SJCRH30 (cell line): ENCODE measurements around the gene EPM2AIP1. TPM values are rescaled to one million over a fixed set of nuclear protein-coding genes. Genes with fewer than 3 reads are reported as not detected.

Experiments
- DNase-seq, 2 experiments: peaks; one replicate each; pipeline ENCODE4 v3.0.0-alpha.2; 2015 to 2020
- H3K27ac ChIP-seq: fragments of 250-450 bp; sonication (Bioruptor Pico); 2 replicates; pipeline ENCODE4 v1.5.1; 2020; ENCODE audit warnings: mild to moderate bottlenecking, moderate library complexity
- H3K27me3 ChIP-seq: fragments of 250-450 bp; sonication (Bioruptor Pico); 2 replicates; pipeline ENCODE4 v1.5.1; 2020; ENCODE audit warnings: mild to moderate bottlenecking, moderate library complexity
- H3K36me3 ChIP-seq: fragments of 250-450 bp; sonication (Bioruptor Pico); 2 replicates; pipeline ENCODE4 v1.5.1; 2020; ENCODE audit warnings: mild to moderate bottlenecking, moderate library complexity
- H3K4me1 ChIP-seq: fragments of 250-450 bp; sonication (Bioruptor Pico); 2 replicates; pipeline ENCODE4 v1.5.1; 2020; ENCODE audit warnings: mild to moderate bottlenecking, moderate library complexity
- H3K4me3 ChIP-seq: fragments of 250-450 bp; sonication (Bioruptor Pico); 2 replicates; pipeline ENCODE4 v1.5.1; 2020; ENCODE audit warnings: mild to moderate bottlenecking, moderate library complexity
- H3K9me3 ChIP-seq: fragments of 250-450 bp; sonication (Bioruptor Pico); replicated peaks from 2 replicates; pipeline ENCODE4 v1.5.1; 2020; ENCODE audit warnings: mild to moderate bottlenecking, moderate library complexity
- total RNA-seq: library from RNA; depleted of rRNA; stranded (reverse); fragments of >200 nt; shearing (Covaris generic); gene quantifications from 2 replicates; pipeline ENCODE4 v1.2.3, GENCODE V29; 2014

EPM2AIP1 gene
- total RNA-seq, 1 experiment from 2014 or later, result 15.2 TPM

DNA sequence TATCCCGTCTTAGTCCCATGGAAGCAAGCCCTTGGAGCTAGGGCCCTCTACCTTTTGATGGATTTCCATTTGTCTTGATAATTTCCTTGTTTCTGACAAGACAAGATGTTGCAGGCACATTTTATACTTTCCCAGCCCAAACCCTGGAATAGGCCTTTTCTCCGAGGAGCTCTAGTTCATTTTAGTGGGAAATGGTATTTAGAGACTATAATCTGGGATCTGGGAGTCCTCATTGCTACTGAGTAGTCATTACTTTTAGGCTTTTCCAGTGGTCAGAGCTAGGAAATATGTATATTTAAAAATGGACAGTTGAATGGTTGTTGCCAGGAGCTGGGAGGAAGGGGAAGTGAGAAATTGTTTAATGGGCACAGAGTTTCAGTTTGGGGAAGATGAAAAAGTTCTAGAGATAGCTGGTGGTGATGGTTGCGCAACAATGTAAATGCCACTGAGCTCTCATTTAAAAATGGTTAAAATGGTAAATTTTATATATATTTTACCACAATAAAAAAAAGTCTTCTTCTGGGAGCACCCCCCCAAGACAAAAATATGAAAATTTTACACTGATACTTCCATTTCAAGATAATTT, 32.0 kb upstream of the EPM2AIP1 start:
- H3K27ac ChIP-seq, result no peak overlapping the region
- peaks cover 14% of the 10 kb centered on the region; the same call in 1 of the 2 replicates for H3K36me3 ChIP-seq
- H3K27me3 ChIP-seq, result no peaks in the 10 kb centered on the region
- DNase-seq, result no peak
- H3K4me1 ChIP-seq, result no peaks in the 10 kb centered on the region
- H3K4me3 ChIP-seq, result no peak overlapping the region
- H3K9me3 ChIP-seq, result no peaks in the 10 kb centered on the region

DNA sequence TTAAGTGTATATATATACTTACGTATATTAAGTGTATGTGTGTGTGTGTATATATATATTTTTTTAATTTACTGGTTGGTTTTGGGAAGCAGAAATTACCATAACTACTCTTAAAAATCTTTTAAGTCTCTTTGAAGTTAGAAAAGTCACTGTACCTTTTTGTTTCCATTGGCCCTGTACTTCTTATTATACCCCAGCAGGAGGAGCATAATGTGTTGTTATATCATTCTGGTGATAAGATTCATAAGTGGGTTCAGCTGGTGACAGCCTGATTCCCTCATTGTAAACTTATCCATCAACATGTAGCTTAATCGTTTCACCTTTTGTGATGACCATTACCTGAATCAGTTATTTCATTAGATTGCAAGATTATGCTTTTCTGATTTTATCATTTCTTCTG, 31.2 kb upstream of the EPM2AIP1 start:
- peaks cover 11% of the 10 kb centered on the region; the same call in 1 of the 2 replicates for H3K36me3 ChIP-seq
- H3K9me3 ChIP-seq, result no peaks in the 10 kb centered on the region
- no peak overlapping the region for H3K27ac ChIP-seq
- no peak overlapping the region for H3K4me3 ChIP-seq
- H3K4me1 ChIP-seq, result no peaks in the 10 kb centered on the region
- H3K27me3 ChIP-seq, result no peaks in the 10 kb centered on the region
- DNase-seq, result peak in 1 of 2 experiments; percentile 6

DNA sequence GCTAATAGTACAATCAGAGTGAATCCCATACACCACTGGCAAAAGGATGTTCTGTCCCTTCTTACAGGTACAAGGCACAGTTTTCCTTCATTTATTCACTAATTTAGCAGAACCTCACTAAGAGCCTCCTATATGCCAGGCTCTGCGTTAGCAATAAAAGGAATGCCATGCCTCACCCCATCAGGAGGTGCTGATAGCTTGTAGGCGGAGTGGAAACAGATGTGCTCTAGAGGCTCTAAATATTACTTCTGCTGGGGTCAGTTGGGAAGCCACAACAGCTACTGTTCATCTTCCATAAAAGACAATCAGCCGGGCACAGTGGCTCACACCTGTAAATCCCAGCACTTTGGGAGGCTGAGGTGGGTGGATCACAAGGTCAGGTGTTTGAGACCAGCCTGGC, 24.8 kb upstream of the EPM2AIP1 start:
- H3K9me3 ChIP-seq, result no peaks in the 10 kb centered on the region
- DNase-seq, result no peak
- H3K4me1 ChIP-seq, result no peaks in the 10 kb centered on the region
- peaks cover 15% of the 10 kb centered on the region; the same call in 1 of the 2 replicates for H3K36me3 ChIP-seq
- H3K4me3 ChIP-seq, result no peak overlapping the region
- no peak overlapping the region for H3K27ac ChIP-seq
- no peaks in the 10 kb centered on the region for H3K27me3 ChIP-seq

DNA sequence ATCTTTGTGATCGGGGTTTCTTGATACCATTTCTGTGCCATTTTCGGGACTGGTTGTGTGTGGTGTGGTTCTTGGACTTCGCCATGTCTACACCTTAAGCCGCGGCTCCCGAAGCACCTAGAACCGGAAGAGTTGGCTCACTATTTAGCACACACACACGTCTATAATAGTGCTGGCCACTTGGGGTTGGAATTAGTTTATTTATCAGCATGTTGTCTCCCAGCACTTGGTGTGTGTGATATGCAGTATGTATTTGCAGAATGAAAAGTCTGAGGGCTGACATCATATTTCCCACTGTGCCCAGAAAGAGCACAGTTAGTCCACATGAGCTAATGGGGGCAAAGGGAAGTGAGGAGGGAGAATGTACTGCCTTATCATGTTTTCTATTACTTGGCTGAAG, 24.0 kb upstream of the EPM2AIP1 start:
- H3K36me3 ChIP-seq, result peaks cover 18% of the 10 kb centered on the region; the same call in 1 of the 2 replicates
- H3K27me3 ChIP-seq, result no peaks in the 10 kb centered on the region
- no peaks in the 10 kb centered on the region for H3K4me1 ChIP-seq
- no peak for DNase-seq
- no peak overlapping the region for H3K4me3 ChIP-seq
- H3K27ac ChIP-seq, result no peak overlapping the region
- no peaks in the 10 kb centered on the region for H3K9me3 ChIP-seq

DNA sequence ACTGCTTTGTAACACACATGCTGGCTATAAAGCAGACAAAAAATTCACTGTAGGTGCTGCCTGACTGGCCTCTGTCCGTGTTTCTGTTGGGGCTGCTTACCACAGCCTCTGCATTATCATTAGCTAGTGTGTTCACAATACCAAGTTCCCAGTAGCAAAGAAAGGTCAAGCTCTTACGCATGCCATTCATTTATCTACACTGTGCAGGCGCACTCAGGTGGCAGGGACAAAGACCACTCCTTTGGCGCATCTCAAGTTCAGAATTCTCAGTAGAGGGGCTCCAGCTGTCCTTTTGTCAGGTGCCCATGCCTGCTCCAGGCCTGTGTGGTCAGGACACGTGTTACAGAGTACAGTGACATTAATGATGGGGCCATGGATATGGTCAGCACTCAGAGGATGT, 22.7 kb upstream of the EPM2AIP1 start:
- H3K4me3 ChIP-seq, result no peak overlapping the region
- no peaks in the 10 kb centered on the region for H3K9me3 ChIP-seq
- H3K4me1 ChIP-seq, result no peaks in the 10 kb centered on the region
- H3K27ac ChIP-seq, result no peak overlapping the region
- peaks cover 18% of the 10 kb centered on the region; the same call in 1 of the 2 replicates for H3K36me3 ChIP-seq
- DNase-seq, result no peak
- H3K27me3 ChIP-seq, result no peaks in the 10 kb centered on the region

DNA sequence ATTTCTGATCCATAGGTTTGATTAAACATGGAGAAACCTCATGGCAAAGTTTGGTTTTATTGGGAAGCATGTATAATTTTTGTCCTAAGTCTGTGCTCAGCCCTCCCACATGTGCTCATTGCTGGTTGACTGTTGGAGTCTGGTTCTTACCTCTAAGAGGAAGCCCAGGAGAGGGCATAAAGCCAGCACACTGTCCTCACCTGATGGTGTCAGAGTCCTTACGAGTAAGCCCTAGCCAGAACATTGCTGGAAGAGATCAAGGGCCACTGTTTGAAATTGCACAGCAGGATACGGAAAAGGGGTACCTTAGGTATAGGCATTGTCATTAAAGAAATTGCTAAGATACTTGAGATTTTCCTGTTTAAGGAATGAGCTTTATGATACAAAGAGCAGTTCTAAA, 21.7 kb upstream of the EPM2AIP1 start:
- Histone ChIP-seq H3K9me3 (no peaks in the 10 kb centered on the region), H3K36me3 (peaks cover 18% of the 10 kb centered on the region; the same call in 1 of the 2 replicates), H3K27me3 (no peaks in the 10 kb centered on the region), H3K4me3 (no peak overlapping the region), H3K4me1 (no peaks in the 10 kb centered on the region), H3K27ac (no peak overlapping the region)
- no peak for DNase-seq

DNA sequence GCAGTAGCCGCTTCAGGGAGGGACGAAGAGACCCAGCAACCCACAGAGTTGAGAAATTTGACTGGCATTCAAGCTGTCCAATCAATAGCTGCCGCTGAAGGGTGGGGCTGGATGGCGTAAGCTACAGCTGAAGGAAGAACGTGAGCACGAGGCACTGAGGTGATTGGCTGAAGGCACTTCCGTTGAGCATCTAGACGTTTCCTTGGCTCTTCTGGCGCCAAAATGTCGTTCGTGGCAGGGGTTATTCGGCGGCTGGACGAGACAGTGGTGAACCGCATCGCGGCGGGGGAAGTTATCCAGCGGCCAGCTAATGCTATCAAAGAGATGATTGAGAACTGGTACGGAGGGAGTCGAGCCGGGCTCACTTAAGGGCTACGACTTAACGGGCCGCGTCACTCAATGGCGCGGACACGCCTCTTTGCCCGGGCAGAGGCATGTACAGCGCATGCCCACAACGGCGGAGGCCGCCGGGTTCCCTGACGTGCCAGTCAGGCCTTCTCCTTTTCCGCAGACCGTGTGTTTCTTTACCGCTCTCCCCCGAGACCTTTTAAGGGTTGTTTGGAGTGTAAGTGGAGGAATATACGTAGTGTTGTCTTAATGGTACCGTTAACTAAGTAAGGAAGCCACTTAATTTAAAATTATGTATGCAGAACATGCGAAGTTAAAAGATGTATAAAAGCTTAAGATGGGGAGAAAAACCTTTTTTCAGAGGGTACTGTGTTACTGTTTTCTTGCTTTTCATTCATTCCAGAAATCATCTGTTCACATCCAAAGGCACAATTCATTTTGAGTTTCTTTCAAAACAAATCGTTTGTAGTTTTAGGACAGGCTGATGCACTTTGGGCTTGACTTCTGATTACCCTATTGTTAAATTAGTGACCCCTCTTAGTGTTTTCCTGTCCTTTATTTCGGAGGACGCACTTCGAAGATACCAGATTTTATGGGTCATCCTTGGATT, 674 bp upstream of the EPM2AIP1 start, which contains the start of gene MLH1:
MLH1 (plus strand) TSS at position 193 of the 958 bp plus-strand sequence; CDS start at position 223, 30 bp downstream.
- H3K4me3 ChIP-seq, result peak within 1 kb of the TSS; percentile 74

DNA sequence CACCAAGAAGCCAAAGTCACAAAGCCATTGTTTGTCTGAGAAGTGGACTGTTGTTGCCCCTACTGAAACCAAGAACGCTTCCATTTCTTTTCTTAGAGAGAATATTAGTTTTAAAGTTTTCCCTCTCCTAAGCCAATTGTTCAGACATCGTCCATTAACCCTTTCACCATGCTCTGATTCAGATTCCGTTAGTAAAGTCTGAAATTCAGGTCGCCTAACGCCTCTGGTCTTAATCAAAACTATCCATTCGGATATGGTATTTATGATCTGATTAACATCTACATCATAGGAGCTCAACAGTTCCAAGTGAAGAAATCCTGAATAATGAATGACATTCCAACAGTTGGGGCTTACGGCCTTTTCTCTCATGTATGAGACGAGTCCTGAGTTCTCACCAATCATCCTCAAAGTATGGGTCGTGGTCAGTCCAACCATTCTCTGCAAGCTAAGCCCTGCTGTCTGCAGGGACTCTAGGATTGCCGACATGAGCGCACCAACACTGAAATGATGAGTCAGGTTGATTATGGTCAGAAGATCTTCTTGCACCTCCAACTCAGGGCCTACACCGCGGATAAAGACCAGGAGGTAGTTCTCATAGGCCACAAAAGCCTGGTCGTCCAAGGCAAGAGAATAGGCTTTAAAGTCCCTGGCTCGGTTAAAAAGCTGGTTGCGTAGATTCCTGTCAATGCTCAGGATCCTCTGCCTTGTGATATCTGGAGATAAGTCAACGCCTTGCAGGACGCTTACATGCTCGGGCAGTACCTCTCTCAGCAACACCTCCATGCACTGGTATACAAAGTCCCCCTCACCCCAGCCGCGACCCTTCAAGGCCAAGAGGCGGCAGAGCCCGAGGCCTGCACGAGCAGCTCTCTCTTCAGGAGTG, 767 bp downstream of the EPM2AIP1 start:
- Histone ChIP-seq H3K27me3 (no peaks in the 10 kb centered on the region), H3K4me3 (peak overlapping the region; percentile 74), H3K27ac (peak overlapping the region; percentile 98), H3K36me3 (peaks cover 3% of the 10 kb centered on the region), H3K9me3 (no peaks in the 10 kb centered on the region), H3K4me1 (peaks cover 3% of the 10 kb centered on the region; the same call in 1 of the 2 replicates)
- DNase-seq, result peak; percentile 9 to 33

More for the DNA sequence above, 674 bp upstream of the EPM2AIP1 start, which contains the start of gene MLH1:
- DNase-seq, result peak; percentile 98 to 99
- H3K27ac ChIP-seq, result peak within 1 kb of the TSS; percentile 98
- H3K27me3 ChIP-seq, result no peaks in the 10 kb centered on the region
- H3K36me3 ChIP-seq, result peaks cover 6% of the 10 kb centered on the region
- peaks cover 3% of the 10 kb centered on the region; the same call in 1 of the 2 replicates for H3K4me1 ChIP-seq
- H3K9me3 ChIP-seq, result no peaks in the 10 kb centered on the region

DNA sequence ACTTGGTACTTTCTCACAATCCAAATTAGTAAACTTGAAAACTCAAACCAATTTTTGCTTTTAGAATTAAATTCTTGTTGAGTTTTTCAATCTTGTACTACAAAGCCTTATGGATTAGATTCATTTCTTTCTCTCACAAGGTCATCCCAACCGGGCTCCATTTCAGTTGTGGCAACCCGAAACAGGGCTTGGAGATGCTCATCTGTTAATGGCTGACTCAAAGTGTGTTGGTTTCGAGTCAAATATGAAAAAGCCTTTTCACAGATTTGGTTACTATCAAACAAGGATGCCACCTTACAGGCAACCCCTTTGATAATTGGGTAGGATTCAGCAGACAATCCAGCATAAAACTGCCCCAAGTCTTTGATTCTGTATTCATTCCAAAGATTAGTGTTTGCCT, 1.8 kb downstream of the EPM2AIP1 start:
- no peak overlapping the region for H3K27ac ChIP-seq
- H3K27me3 ChIP-seq, result no peaks in the 10 kb centered on the region
- H3K4me1 ChIP-seq, result peaks cover 3% of the 10 kb centered on the region; the same call in 1 of the 2 replicates
- peaks cover 7% of the 10 kb centered on the region for H3K36me3 ChIP-seq
- peak in 1 of 2 experiments; percentile 2 for DNase-seq
- H3K4me3 ChIP-seq, result peak overlapping the region; percentile 74
- no peaks in the 10 kb centered on the region for H3K9me3 ChIP-seq

DNA sequence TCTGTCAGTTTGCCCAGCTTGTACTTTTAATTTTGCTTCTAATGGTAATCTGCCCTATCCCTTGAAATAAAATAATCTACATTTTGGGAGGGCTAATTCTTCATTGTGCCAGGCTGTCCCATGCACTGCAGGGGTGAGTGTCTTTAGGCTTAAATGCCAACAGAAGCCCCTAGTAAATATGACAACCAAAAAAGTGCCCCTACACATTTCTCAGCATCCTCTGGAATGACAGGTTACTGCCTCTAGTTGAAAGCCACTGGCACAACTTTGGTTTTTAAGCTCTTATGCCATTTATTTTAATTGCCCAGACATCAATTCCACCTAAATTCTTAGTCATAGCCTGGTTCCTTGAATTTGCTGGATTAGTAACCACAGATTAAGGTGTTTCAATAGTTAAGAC, 3.4 kb downstream of the EPM2AIP1 start:
- no peak for DNase-seq
- Histone ChIP-seq H3K27me3 (no peaks in the 10 kb centered on the region), H3K27ac (no peak overlapping the region), H3K4me3 (no peak overlapping the region), H3K9me3 (no peaks in the 10 kb centered on the region), H3K36me3 (peaks cover 20% of the 10 kb centered on the region), H3K4me1 (peaks cover 3% of the 10 kb centered on the region; the same call in 1 of the 2 replicates)

DNA sequence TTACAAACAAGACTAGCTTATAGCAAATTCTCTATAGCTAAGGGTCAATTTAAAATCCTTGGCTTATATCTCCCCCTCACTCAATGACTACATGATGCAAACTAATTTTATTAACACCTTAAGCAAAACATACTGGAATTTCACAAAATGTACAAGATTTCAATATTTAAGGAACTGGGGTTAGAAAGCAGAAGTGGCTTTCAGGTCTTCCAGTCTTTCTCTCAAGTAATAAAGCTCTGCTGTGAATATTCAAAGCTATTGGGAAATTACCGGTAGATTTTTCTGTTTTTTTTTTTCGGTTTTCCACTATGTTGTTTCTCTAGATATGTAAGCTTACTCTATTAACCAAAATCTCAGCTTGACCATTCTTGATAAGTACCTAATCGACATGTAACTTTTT, 3.9 kb downstream of the EPM2AIP1 start:
- Histone ChIP-seq H3K9me3 (no peaks in the 10 kb centered on the region), H3K27me3 (no peaks in the 10 kb centered on the region), H3K36me3 (peaks cover 24% of the 10 kb centered on the region), H3K4me1 (peaks cover 3% of the 10 kb centered on the region; the same call in 1 of the 2 replicates), H3K4me3 (no peak overlapping the region), H3K27ac (no peak overlapping the region)
- DNase-seq, result no peak

DNA sequence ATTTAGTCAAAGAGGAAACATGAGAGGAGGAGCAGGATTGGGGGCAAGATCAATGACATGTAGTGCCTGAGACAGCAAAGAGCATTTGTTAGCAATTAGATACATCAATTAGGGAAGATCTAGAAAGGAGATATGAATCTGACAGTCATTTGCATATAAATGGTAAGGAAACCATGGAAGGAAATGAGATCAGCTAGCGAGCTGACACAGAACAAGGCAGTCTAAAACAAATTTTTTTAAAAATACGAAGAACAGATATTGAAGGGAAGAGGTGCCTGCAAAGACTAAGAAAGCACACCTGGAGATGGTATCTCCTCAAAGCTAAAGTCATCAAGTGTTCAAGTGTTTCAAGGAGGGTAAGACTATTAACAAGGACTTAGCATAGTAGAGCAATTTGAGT, 4.6 kb downstream of the EPM2AIP1 start:
- Histone ChIP-seq H3K36me3 (peaks cover 26% of the 10 kb centered on the region), H3K9me3 (no peaks in the 10 kb centered on the region), H3K4me3 (no peak overlapping the region), H3K27me3 (no peaks in the 10 kb centered on the region), H3K4me1 (peaks cover 3% of the 10 kb centered on the region; the same call in 1 of the 2 replicates), H3K27ac (no peak overlapping the region)
- no peak for DNase-seq

DNA sequence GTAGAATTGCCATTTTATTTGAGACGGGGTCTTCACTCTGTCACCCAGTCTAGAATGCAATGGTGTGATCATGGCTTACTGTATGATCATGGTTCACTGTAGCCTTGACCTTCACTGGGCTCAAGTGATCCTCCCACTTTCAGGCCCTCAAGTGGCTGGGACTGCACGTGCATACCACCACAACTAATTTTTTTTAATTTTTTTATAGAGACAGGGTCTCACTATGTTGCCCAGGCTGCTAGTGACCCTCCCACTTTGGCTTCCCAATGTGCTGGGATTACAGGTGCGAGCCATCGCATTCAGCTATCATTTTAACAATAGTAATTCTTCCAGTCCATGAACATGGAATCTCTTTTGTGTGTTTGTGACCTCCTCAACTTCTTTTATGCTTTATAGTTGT, 11.9 kb downstream of the EPM2AIP1 start:
- Histone ChIP-seq H3K4me1 (no peaks in the 10 kb centered on the region), H3K27ac (no peak overlapping the region), H3K4me3 (no peak overlapping the region), H3K27me3 (no peaks in the 10 kb centered on the region), H3K36me3 (peaks cover 17% of the 10 kb centered on the region; the same call in 1 of the 2 replicates), H3K9me3 (no peaks in the 10 kb centered on the region)
- DNase-seq, result no peak

DNA sequence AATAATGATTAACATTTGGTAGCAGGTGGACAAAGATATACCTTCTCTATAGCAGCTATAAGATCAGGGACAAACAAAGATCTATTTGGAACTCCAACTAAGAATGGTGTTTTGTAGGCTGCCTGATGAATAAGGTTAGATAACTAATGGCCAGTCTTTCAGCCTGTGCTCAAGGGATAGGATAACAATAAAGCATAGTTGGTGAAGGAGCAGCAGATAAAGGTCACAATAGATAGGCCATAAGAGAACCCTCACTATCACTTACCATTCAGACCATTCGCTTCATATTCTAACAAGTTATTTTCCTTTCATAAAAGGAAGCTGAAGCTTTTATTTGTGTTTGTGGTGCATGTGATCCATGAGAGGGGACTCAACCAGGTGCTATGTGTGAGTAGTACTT, 19.8 kb downstream of the EPM2AIP1 start:
- Histone ChIP-seq H3K4me1 (no peaks in the 10 kb centered on the region), H3K36me3 (no peaks in the 10 kb centered on the region), H3K4me3 (no peak overlapping the region), H3K27me3 (no peaks in the 10 kb centered on the region), H3K9me3 (no peaks in the 10 kb centered on the region), H3K27ac (no peak overlapping the region)
- no peak for DNase-seq
